OCI-LY3 (cell line): ENCODE results near the gene ALDOB.

Experiments
- H2AFZ ChIP-seq: fragments of 200-600, 300-600 bp; shearing (Covaris generic); 2 replicates; pipeline ENCODE4 v1.6.0; 2014; ENCODE audit warnings: antibody characterized with exemption, low read depth, low read length
- H3K27ac ChIP-seq: fragments of 200-600, 300-600 bp; sonication (generic); 2 replicates; pipeline ENCODE4 v1.5.1; 2014; ENCODE audit warnings: mild to moderate bottlenecking, low read length, moderate library complexity, mixed read lengths
- H3K27me3 ChIP-seq: fragments of 200-600, 300-600 bp; sonication (generic); 2 replicates; pipeline ENCODE4 v1.6.1; 2014; ENCODE audit warnings: low read depth, low read length, mixed read lengths
- H3K36me3 ChIP-seq: fragments of 200-600, 300-600 bp; sonication (generic); replicated peaks from 2 replicates; pipeline ENCODE3; 2014; ENCODE audit warnings: low read depth, low read length, mixed read lengths
- H3K4me1 ChIP-seq: fragments of 300-600, 200-600 bp; sonication (generic); 2 replicates; pipeline ENCODE4 v1.6.1; 2014; ENCODE audit warnings: low read length, mixed read lengths
- H3K4me2 ChIP-seq: fragments of 200-600, 300-600 bp; sonication (generic); 2 replicates; pipeline ENCODE4 v1.6.1; 2014; ENCODE audit warnings: low read length, mixed read lengths
- H3K4me3 ChIP-seq: fragments of 300-600, 200-600 bp; sonication (generic); 2 replicates; pipeline ENCODE4 v1.5.1; 2014; ENCODE audit warnings: antibody characterized with exemption, mild to moderate bottlenecking, low read length, moderate library complexity
- H3K79me2 ChIP-seq: fragments of 300-600, 200-600 bp; shearing (Covaris generic); 2 replicates; pipeline ENCODE4 v1.6.1; 2014; ENCODE audit warnings: mild to moderate bottlenecking, low read length, mixed read lengths
- H3K9ac ChIP-seq: fragments of 300-600, 200-600 bp; shearing (Covaris generic); 2 replicates; pipeline ENCODE4 v1.6.0; 2014; ENCODE audit warnings: mild to moderate bottlenecking, low read length, moderate library complexity
- H3K9me3 ChIP-seq: fragments of 200-600, 300-600 bp; shearing (Covaris generic); 2 replicates; pipeline ENCODE4 v1.6.1; 2014; ENCODE audit warnings: low read length, mixed read lengths; ENCODE audit not compliant: insufficient read depth
- H4K20me1 ChIP-seq: fragments of 200-600, 300-600 bp; sonication (generic); 2 replicates; pipeline ENCODE4 v1.6.1; 2016; ENCODE audit warnings: low read length, mixed read lengths; ENCODE audit not compliant: insufficient read depth
- EZH2phosphoT487 ChIP-seq: fragments of 200-600 bp; shearing (Covaris generic); IDR thresholded peaks from 2 replicates; pipeline ENCODE4 v1.6.1; 2018; ENCODE audit warnings: antibody characterized with exemption, mixed run types, low read depth
- TF ChIP-seq, protein P1 (sequence below): fragments of 200-600, 300-600 bp; sonication (generic); IDR thresholded peaks from 2 replicates; pipeline ENCODE4 v1.5.1; 2014; ENCODE audit warnings: antibody characterized with exemption, low read length, low read depth

Gene ALDOB

DNA sequence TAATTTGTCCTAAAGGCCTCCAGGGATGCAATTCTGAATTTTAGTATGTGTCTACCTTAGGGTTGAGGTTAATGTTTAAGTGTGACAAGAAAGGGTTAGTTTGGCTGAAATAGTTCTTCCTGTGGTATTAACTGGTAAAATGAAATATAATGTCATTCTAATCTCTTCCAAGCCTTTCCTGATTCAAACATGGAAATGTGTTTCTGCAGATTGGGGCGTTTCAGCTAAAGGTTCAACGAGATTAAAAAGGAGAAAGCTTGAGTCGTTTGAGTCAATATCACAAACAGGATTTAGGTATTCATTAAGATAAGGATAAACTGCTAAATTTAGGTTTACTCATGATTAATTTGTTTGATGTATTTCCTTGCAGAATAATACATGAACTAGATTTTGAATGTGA is 34.4 kb upstream of the ALDOB start:
- Histone ChIP-seq H3K4me2 (no peak overlapping the region), H3K27ac (no peak overlapping the region), H4K20me1 (no peaks in the 10 kb centered on the region), H3K9me3 (no peaks in the 10 kb centered on the region), H3K4me3 (no peak overlapping the region), H3K9ac (no peak overlapping the region), H3K27me3 (no peaks in the 10 kb centered on the region), H3K79me2 (no peaks in the 10 kb centered on the region), H2AFZ (no peak overlapping the region), H3K4me1 (no peaks in the 10 kb centered on the region), H3K36me3 (no peaks in the 10 kb centered on the region)
- TF ChIP-seq EZH2phosphoT487: no peak
- TF ChIP-seq, protein P1, sequence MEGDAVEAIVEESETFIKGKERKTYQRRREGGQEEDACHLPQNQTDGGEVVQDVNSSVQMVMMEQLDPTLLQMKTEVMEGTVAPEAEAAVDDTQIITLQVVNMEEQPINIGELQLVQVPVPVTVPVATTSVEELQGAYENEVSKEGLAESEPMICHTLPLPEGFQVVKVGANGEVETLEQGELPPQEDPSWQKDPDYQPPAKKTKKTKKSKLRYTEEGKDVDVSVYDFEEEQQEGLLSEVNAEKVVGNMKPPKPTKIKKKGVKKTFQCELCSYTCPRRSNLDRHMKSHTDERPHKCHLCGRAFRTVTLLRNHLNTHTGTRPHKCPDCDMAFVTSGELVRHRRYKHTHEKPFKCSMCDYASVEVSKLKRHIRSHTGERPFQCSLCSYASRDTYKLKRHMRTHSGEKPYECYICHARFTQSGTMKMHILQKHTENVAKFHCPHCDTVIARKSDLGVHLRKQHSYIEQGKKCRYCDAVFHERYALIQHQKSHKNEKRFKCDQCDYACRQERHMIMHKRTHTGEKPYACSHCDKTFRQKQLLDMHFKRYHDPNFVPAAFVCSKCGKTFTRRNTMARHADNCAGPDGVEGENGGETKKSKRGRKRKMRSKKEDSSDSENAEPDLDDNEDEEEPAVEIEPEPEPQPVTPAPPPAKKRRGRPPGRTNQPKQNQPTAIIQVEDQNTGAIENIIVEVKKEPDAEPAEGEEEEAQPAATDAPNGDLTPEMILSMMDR: no peak

DNA sequence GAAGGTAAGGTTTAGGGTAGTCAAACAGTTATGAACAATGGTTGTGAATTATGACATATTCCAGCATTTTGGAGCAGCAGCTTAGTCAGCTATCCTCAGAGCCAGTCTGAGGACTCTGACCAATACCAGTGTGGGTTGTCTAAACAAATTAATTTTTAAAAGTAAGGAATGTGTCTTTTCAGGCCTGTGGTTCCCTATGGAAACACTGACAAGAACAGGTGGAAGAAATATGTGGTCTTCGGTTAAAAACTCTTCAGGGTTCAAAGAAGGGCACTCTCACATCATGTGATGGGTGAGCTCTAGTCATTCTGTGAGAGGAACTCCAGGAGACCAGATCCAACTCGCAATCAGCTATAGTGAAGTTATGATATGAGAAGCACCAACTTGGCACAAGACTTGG is 33.5 kb upstream of the ALDOB start:
- no peaks in the 10 kb centered on the region for H3K4me1 ChIP-seq
- H3K36me3 ChIP-seq: no peaks in the 10 kb centered on the region
- H3K9ac ChIP-seq: no peak overlapping the region
- H3K27ac ChIP-seq: no peak overlapping the region
- H3K4me3 ChIP-seq: no peak overlapping the region
- H4K20me1 ChIP-seq: no peaks in the 10 kb centered on the region
- H2AFZ ChIP-seq: no peak overlapping the region
- H3K9me3 ChIP-seq: no peaks in the 10 kb centered on the region
- no peaks in the 10 kb centered on the region for H3K79me2 ChIP-seq
- no peaks in the 10 kb centered on the region for H3K27me3 ChIP-seq
- H3K4me2 ChIP-seq: no peak overlapping the region
- TF ChIP-seq EZH2phosphoT487: no peak
- TF ChIP-seq, protein P1: no peak

DNA sequence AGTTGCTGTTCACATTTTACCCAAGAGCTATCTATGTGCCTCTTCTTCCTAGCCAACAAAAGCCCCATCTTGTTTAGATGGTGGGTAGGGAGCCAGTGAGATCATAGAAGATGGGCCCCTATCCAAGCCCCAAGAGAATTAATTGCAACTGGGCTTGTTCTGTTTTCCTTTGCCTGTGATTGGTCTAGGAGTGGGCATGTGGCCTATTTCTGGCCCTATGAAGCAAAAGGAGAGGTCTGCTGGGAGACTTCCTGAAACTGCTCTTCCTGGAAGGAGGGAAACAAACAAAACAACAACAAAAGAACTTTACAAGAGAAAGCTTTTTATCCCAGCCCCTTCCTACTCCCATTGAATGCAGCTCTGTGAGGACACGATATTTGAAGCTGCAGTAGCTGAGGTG is 32.5 kb upstream of the ALDOB start:
- no peaks in the 10 kb centered on the region for H3K9me3 ChIP-seq
- no peaks in the 10 kb centered on the region for H3K4me1 ChIP-seq
- no peak overlapping the region for H2AFZ ChIP-seq
- H3K79me2 ChIP-seq: no peaks in the 10 kb centered on the region
- H3K27ac ChIP-seq: no peak overlapping the region
- no peak for TF ChIP-seq EZH2phosphoT487
- TF ChIP-seq, protein P1: no peak
- H3K27me3 ChIP-seq: no peaks in the 10 kb centered on the region; the same call in 1 of the 2 replicates
- no peaks in the 10 kb centered on the region for H4K20me1 ChIP-seq
- H3K4me3 ChIP-seq: no peak overlapping the region
- no peak overlapping the region for H3K4me2 ChIP-seq
- no peak overlapping the region for H3K9ac ChIP-seq
- no peaks in the 10 kb centered on the region for H3K36me3 ChIP-seq

GRCh38 chr9:101467690-101468089 is 32.1 kb upstream of the ALDOB start:
- TF ChIP-seq EZH2phosphoT487: no peak
- TF ChIP-seq, protein P1: no peak
- H2AFZ ChIP-seq: no peak overlapping the region

More at GRCh38 chr9:101467690-101468089, 32.1 kb upstream of the ALDOB start:
- no peaks in the 10 kb centered on the region for H3K9me3 ChIP-seq
- no peak overlapping the region for H3K27ac ChIP-seq
- no peak overlapping the region for H3K4me3 ChIP-seq
- H3K36me3 ChIP-seq: no peaks in the 10 kb centered on the region
- H3K4me2 ChIP-seq: no peak overlapping the region
- no peaks in the 10 kb centered on the region for H3K79me2 ChIP-seq
- H3K27me3 ChIP-seq: no peaks in the 10 kb centered on the region; the same call in 1 of the 2 replicates
- no peak overlapping the region for H3K9ac ChIP-seq
- H3K4me1 ChIP-seq: no peaks in the 10 kb centered on the region
- H4K20me1 ChIP-seq: no peaks in the 10 kb centered on the region
